GM19035 (cell line): ENCODE data around the gene COX8C.
"Not testable (repeated sequence)": the region's sequence is repeated elsewhere in the genome, so short reads cannot be mapped to it uniquely, and the experiment has no call there.

Source experiments
- ATAC-seq: cut with Tn5 transposase; IDR thresholded peaks from one replicate; pipeline ENCODE4 v1.9.1; 2021; ENCODE audit not compliant: unreplicated experiment

Gene COX8C

GRCh38 chr14:93320489-93320888 lies 26.5 kb upstream of the COX8C start:
- no peak for ATAC-seq

GRCh38 chr14:93322929-93323599 lies 23.9 kb upstream of the COX8C start:
- no peak for ATAC-seq

- ATAC-seq, result no peak
Measured at GRCh38 chr14:93323600-93324174, 23.3 kb upstream of the COX8C start.

- ATAC-seq, result no peak
Measured at GRCh38 chr14:93326196-93326595, 20.8 kb upstream of the COX8C start.

- no peak for ATAC-seq
Measured at GRCh38 chr14:93328546-93328945, 18.4 kb upstream of the COX8C start.

- ATAC-seq, result no peak
Measured at GRCh38 chr14:93329965-93330608, 16.9 kb upstream of the COX8C start.

- no peak for ATAC-seq
Measured at GRCh38 chr14:93330609-93331000, 16.4 kb upstream of the COX8C start.

GRCh38 chr14:93331002-93331727 lies 15.8 kb upstream of the COX8C start:
- ATAC-seq, result no peak

- peak; percentile 6 for ATAC-seq
Measured at GRCh38 chr14:93331728-93332396, 15.1 kb upstream of the COX8C start.

GRCh38 chr14:93332397-93332852 lies 14.6 kb upstream of the COX8C start:
- ATAC-seq, result peak; percentile 65

- ATAC-seq, result peak; percentile 83
Measured at GRCh38 chr14:93332853-93333630, 13.9 kb upstream of the COX8C start, which contains the start of gene BTBD7. TSS of gene BTBD7 (minus strand) at chr14:93333036. CDS start at chr14:93296051, 36,985 bp downstream.

- no peak for ATAC-seq
Measured at GRCh38 chr14:93333631-93334103, 13.3 kb upstream of the COX8C start.

GRCh38 chr14:93337143-93337753 lies 9.7 kb upstream of the COX8C start:
- ATAC-seq, result no peak

- ATAC-seq, result no peak
Measured at GRCh38 chr14:93337884-93338283, 9.1 kb upstream of the COX8C start.

GRCh38 chr14:93343266-93343665 lies 3.7 kb upstream of the COX8C start:
- ATAC-seq, result no peak

- no peak for ATAC-seq
Measured at GRCh38 chr14:93343797-93344196, 3.2 kb upstream of the COX8C start.

GRCh38 chr14:93347850-93348249 lies 868 bp downstream of the COX8C start:
- ATAC-seq, result no peak

- no peak for ATAC-seq
Measured at GRCh38 chr14:93348292-93348691, 1.3 kb downstream of the COX8C start.

- not testable (repeated sequence) for ATAC-seq
Measured at GRCh38 chr14:93354873-93355272, 7.9 kb downstream of the COX8C start.
